H9 (cell line): ENCODE measurements around the gene TTYH2. TPM values are rescaled to one million over a fixed set of nuclear protein-coding genes. Genes with fewer than 3 reads are reported as not detected.

ENCODE experiments used
- DNase-seq: peaks from one replicate; pipeline ENCODE4 v3.0.0-alpha.2; 2017
- H2AFZ ChIP-seq: one replicate; pipeline ENCODE4 v1.6.1; 2013; ENCODE audit warnings: mild to moderate bottlenecking, low read length, control low read depth, moderate library complexity
- H2AK5ac ChIP-seq: 2 replicates; pipeline ENCODE4 v1.6.1; 2013; ENCODE audit warnings: low read length, control low read depth, mixed read lengths; ENCODE audit not compliant: insufficient read length
- H2BK120ac ChIP-seq: one replicate; pipeline ENCODE4 v1.6.1; 2013; ENCODE audit warnings: low read depth, mild to moderate bottlenecking, low read length, control low read depth, inconsistent platforms; ENCODE audit not compliant: poor library complexity, severe bottlenecking
- H2BK12ac ChIP-seq: 2 replicates; pipeline ENCODE4 v1.6.1; 2013; ENCODE audit warnings: low read length, control low read depth, mixed read lengths, low read depth; ENCODE audit not compliant: insufficient read length
- H2BK15ac ChIP-seq: 2 replicates; pipeline ENCODE4 v1.6.1; 2013; ENCODE audit warnings: low read depth, low read length, control low read depth
- H2BK20ac ChIP-seq: one replicate; pipeline ENCODE4 v1.6.1; 2013; ENCODE audit warnings: low read depth, mild to moderate bottlenecking, low read length, control low read depth, inconsistent platforms; ENCODE audit not compliant: poor library complexity, severe bottlenecking
- H2BK5ac ChIP-seq: 2 replicates; pipeline ENCODE4 v1.6.1; 2013; ENCODE audit warnings: low read length, control low read depth, mixed read lengths; ENCODE audit not compliant: insufficient read length
- H3K14ac ChIP-seq: 2 replicates; pipeline ENCODE4 v1.6.1; 2013; ENCODE audit warnings: low read length, control low read depth; ENCODE audit not compliant: insufficient read depth
- H3K18ac ChIP-seq: 2 replicates; pipeline ENCODE4 v1.6.1; 2013; ENCODE audit warnings: low read depth, mild to moderate bottlenecking, mixed read lengths, low read length, control low read depth; ENCODE audit not compliant: insufficient read length
- H3K23ac ChIP-seq: 2 replicates; pipeline ENCODE4 v1.6.1; 2013; ENCODE audit warnings: low read length, control low read depth, mixed read lengths, low read depth; ENCODE audit not compliant: insufficient read length
- H3K23me2 ChIP-seq: 2 replicates; pipeline ENCODE4 v1.6.1; 2013; ENCODE audit warnings: low read depth, mild to moderate bottlenecking, mixed read lengths, low read length, control low read depth; ENCODE audit not compliant: insufficient read length, poor library complexity, severe bottlenecking
- H3K27ac ChIP-seq: 2 replicates; pipeline ENCODE4 v1.5.1; 2013; ENCODE audit warnings: low read length, control low read depth, mixed read lengths, low read depth; ENCODE audit not compliant: insufficient read length
- H3K27me3 ChIP-seq: 2 replicates; pipeline ENCODE4 v1.6.1; 2013; ENCODE audit warnings: low read length, control low read depth, inconsistent platforms; ENCODE audit not compliant: insufficient read depth
- H3K4ac ChIP-seq: 2 replicates; pipeline ENCODE4 v1.6.1; 2013; ENCODE audit warnings: low read depth, mild to moderate bottlenecking, control low read depth, inconsistent platforms, low read length, moderate library complexity
- H3K4me1 ChIP-seq: 2 replicates; pipeline ENCODE4 v1.6.1; 2013; ENCODE audit warnings: low read length, control low read depth, inconsistent platforms; ENCODE audit not compliant: insufficient read depth
- H3K4me2 ChIP-seq: 2 replicates; pipeline ENCODE4 v1.6.1; 2013; ENCODE audit warnings: low read length, control low read depth, mixed read lengths; ENCODE audit not compliant: insufficient read length, insufficient read depth
- H3K56ac ChIP-seq: 2 replicates; pipeline ENCODE4 v1.6.1; 2013; ENCODE audit warnings: low read depth, mild to moderate bottlenecking, mixed read lengths, low read length, control low read depth; ENCODE audit not compliant: insufficient read length
- H3K79me1 ChIP-seq: 2 replicates; pipeline ENCODE4 v1.6.1; 2013; ENCODE audit warnings: low read depth, mild to moderate bottlenecking, moderate library complexity, low read length, control low read depth, inconsistent platforms; ENCODE audit not compliant: insufficient read depth, poor library complexity, severe bottlenecking
- H3K79me2 ChIP-seq: 2 replicates; pipeline ENCODE4 v1.6.1; 2013; ENCODE audit warnings: low read length, control low read depth, inconsistent platforms; ENCODE audit not compliant: insufficient read depth
- H3K9ac ChIP-seq: 2 replicates; pipeline ENCODE4 v1.6.1; 2013; ENCODE audit warnings: low read length, control low read depth, mixed read lengths; ENCODE audit not compliant: insufficient read length; ENCODE audit errors: extremely low read depth
- H3K9me3 ChIP-seq: one replicate; pipeline ENCODE4 v1.6.1; 2013; ENCODE audit warnings: low read depth, low read length, inconsistent platforms; ENCODE audit not compliant: control insufficient read depth
- H3T11ph ChIP-seq: one replicate; pipeline ENCODE4 v1.6.1; 2013; ENCODE audit warnings: mild to moderate bottlenecking, low read length, control low read depth, inconsistent platforms
- H4K20me1 ChIP-seq: one replicate; pipeline ENCODE4 v1.6.1; 2013; ENCODE audit not compliant: control insufficient read depth, insufficient read length, insufficient read depth
- H4K5ac ChIP-seq: 2 replicates; pipeline ENCODE4 v1.6.1; 2013; ENCODE audit warnings: low read depth, mild to moderate bottlenecking, mixed read lengths, low read length, control low read depth; ENCODE audit not compliant: insufficient read length
- H4K8ac ChIP-seq: replicated peaks from 2 replicates; pipeline ENCODE4 v1.6.1; 2013; ENCODE audit warnings: low read length, control low read depth, mixed read lengths, low read depth; ENCODE audit not compliant: insufficient read length
- H4K91ac ChIP-seq: 2 replicates; pipeline ENCODE4 v1.6.1; 2013; ENCODE audit warnings: low read depth, mild to moderate bottlenecking, moderate library complexity, mixed read lengths, low read length, control low read depth; ENCODE audit not compliant: insufficient read length
- H3K27ac Mint-ChIP-seq, 3 experiments: 2 replicates in 2 of 3; 3 replicates in 1 of 3; pipeline ENCODE4 v1.8.0; 2020 to 2021; ENCODE audit warnings: mixed read lengths in 3 of 3, mild to moderate bottlenecking in 1 of 3, moderate library complexity in 1 of 3
- H3K27me3 Mint-ChIP-seq: 2 replicates; pipeline ENCODE4 v1.8.0; 2021; ENCODE audit warnings: low read depth, mild to moderate bottlenecking, moderate library complexity, mixed read lengths
- H3K36me3 Mint-ChIP-seq, 3 experiments: 2 replicates in 2 of 3; 3 replicates in 1 of 3; pipeline ENCODE4 v1.8.0; 2020 to 2021; ENCODE audit warnings: low read depth in 3 of 3, mixed read lengths in 3 of 3; ENCODE audit not compliant: insufficient read depth in 1 of 3
- H3K4me1 Mint-ChIP-seq, 2 experiments: 2 replicates each; pipeline ENCODE4 v1.8.0; 2020; ENCODE audit warnings: mixed read lengths in 2 of 2
- H3K4me3 Mint-ChIP-seq, 2 experiments: 2 replicates in 1 of 2; 3 replicates in 1 of 2; pipeline ENCODE4 v1.8.0; 2020 to 2021; ENCODE audit warnings: mild to moderate bottlenecking in 2 of 2, mixed read lengths in 2 of 2, moderate library complexity in 1 of 2
- H3K9me3 Mint-ChIP-seq, 2 experiments: 2 replicates in 1 of 2; 3 replicates in 1 of 2; pipeline ENCODE4 v1.8.0; 2020; ENCODE audit warnings: mild to moderate bottlenecking in 2 of 2, mixed read lengths in 2 of 2, moderate library complexity in 1 of 2
- CTCF ChIP-seq: fragments of 200-600 bp; sonication (generic); conservative IDR thresholded peaks from 3 replicates; pipeline ENCODE4 v1.8.0; 2021; ENCODE audit warnings: antibody characterized with exemption, mild to moderate bottlenecking
- WGBS: extraction: QIAGEN DNeasy Blood & Tissue Kit; methylation state at CpG from one replicate; pipeline ENCODE4 v1.1.7; 2013; ENCODE audit warnings: missing lambda C conversion rate, low lambda C conversion rate, mixed read lengths; ENCODE audit not compliant: insufficient read length; ENCODE audit errors: extremely low coverage; 5-methylcytosine and 5-hydroxymethylcytosine counted together
- total RNA-seq: library from RNA; stranded (reverse); gene quantifications from 2 replicates; pipeline ENCODE4 v1.2.1, GENCODE V29; 2021

TTYH2 gene
- total RNA-seq, 1 experiment from 2014 or later: 1.6 TPM

DNA sequence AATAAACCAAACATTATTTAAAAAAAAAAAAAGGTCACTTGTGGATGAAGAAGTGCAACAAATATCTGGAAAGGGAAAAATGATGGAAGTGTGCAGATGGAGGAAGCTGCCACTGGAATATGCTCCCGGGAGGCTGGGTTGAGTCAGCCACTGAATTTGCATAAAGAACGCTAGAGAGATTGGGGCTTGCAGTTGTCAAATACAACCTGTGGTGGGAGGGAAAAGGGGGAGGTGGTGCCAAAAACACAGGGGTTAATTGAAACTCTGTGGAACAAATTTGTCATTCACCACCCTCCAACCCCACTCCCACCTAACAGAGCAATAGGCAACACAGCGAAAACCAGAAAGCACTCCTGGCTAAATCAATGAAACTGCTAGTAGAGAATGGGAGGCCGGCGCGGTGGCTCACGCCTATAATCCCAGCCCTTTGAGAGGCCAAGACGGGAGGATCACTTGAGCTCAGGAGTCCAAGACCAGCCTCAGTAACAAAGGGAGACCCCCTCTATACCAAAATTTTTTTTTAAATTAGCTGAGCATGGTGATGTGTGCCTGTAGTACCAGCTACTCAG, 47.5 kb upstream of the TTYH2 start:
- TF ChIP-seq CTCF: no peak
- no peaks in the 10 kb centered on the region for H4K20me1 ChIP-seq
- no peak overlapping the region for H2AFZ ChIP-seq
- no peak overlapping the region for H3K9ac ChIP-seq
- no peak overlapping the region for H2BK12ac ChIP-seq
- no peak overlapping the region for H2BK120ac ChIP-seq
- no peak overlapping the region for H3K56ac ChIP-seq
- no peak overlapping the region for H4K91ac ChIP-seq
- H3K18ac ChIP-seq: no peak overlapping the region
- H2BK5ac ChIP-seq: no peak overlapping the region
- peaks cover 9% of the 10 kb centered on the region for H3K27me3 Mint-ChIP-seq
- WGBS: no CpG with 5 or more reads among the region's 8 CpGs
- H3K4me2 ChIP-seq: no peak overlapping the region
- H3K9me3 ChIP-seq: no peaks in the 10 kb centered on the region
- no peak overlapping the region for H4K8ac ChIP-seq
- no peak overlapping the region for H3K23ac ChIP-seq
- no peaks in the 10 kb centered on the region for H3K27me3 ChIP-seq
- H3K4me1 ChIP-seq: no peaks in the 10 kb centered on the region; the same call in 1 of the 2 replicates
- no peaks in the 10 kb centered on the region for H3K23me2 ChIP-seq
- H4K5ac ChIP-seq: no peak overlapping the region
- peaks cover 0 to 6% of the 10 kb centered on the region in 2 experiments; a peak in 1 of 4 replicates for H3K4me1 Mint-ChIP-seq
- H2AK5ac ChIP-seq: no peak overlapping the region
- H2BK15ac ChIP-seq: no peak overlapping the region
- H3T11ph ChIP-seq: no peak overlapping the region
- no peak overlapping the region for H3K27ac ChIP-seq
- H3K4me3 Mint-ChIP-seq: no peak overlapping the region
- DNase-seq: peak; percentile 22
- no peak overlapping the region for H2BK20ac ChIP-seq
- H3K36me3 Mint-ChIP-seq: no peaks in the 10 kb centered on the region
- no peaks in the 10 kb centered on the region for H3K79me2 ChIP-seq
- no peak overlapping the region for H3K4ac ChIP-seq
- H3K9me3 Mint-ChIP-seq: peaks cover 2 to 6% of the 10 kb centered on the region in 2 experiments; a peak in 2 of 5 replicates
- no peak overlapping the region for H3K27ac Mint-ChIP-seq
- H3K14ac ChIP-seq: no peak overlapping the region
- H3K79me1 ChIP-seq: no peaks in the 10 kb centered on the region
